Natural killer cell (primary cell): ENCODE results near the gene ST8SIA4. TPM values are rescaled to one million over a fixed set of nuclear protein-coding genes. Genes with fewer than 3 reads are reported as not detected.
A peak's percentile ranks its signal among the peaks of the same experiment; 100 is the strongest.

Experiments
- ATAC-seq, 3 donors: fragments of 150-1000 bp in 2 of 3; fragments of 200-7000 bp in 1 of 3; cut with Tn5 transposase; 1 replicate in 1 of 3; 2 replicates in 2 of 3; pipeline ENCODE4 v1.10.0; 2021; ENCODE audit warnings: mild to moderate bottlenecking in 2 of 3, moderate library complexity in 2 of 3
- DNase-seq, 2 donors: peaks; one replicate each; pipeline versions ENCODE4 v3.0.0 to v3.0.0-alpha.2; 2013 to 2021; ENCODE audit warnings: mixed read lengths in 1 of 2
- H3K27ac ChIP-seq: one replicate; pipeline ENCODE4 v1.5.1; 2013; ENCODE audit warnings: mild to moderate bottlenecking, low read length
- H3K27me3 ChIP-seq: one replicate; pipeline ENCODE4 v1.6.1; 2013; ENCODE audit warnings: low read length; ENCODE audit not compliant: control insufficient read depth, insufficient read depth
- H3K36me3 ChIP-seq: one replicate; pipeline ENCODE4 v1.6.1; 2013; ENCODE audit warnings: low read length; ENCODE audit not compliant: control insufficient read depth, insufficient read depth
- H3K4me1 ChIP-seq: one replicate; pipeline ENCODE4 v1.6.1; 2013; ENCODE audit warnings: low read length; ENCODE audit not compliant: control insufficient read depth, insufficient read depth
- H3K4me3 ChIP-seq: one replicate; pipeline ENCODE4 v1.5.1; 2013; ENCODE audit warnings: low read length
- H3K9me3 ChIP-seq: one replicate; pipeline ENCODE4 v1.6.1; 2013; ENCODE audit warnings: low read length; ENCODE audit not compliant: control insufficient read depth, insufficient read depth
- H3K27ac Mint-ChIP-seq, 2 donors: one replicate each; pipeline ENCODE4 v1.8.0; 2022; ENCODE audit warnings: mild to moderate bottlenecking in 2 of 2, mixed read lengths in 2 of 2, moderate library complexity in 1 of 2
- H3K27me3 Mint-ChIP-seq, 2 donors: one replicate each; pipeline ENCODE4 v1.8.0; 2022; ENCODE audit warnings: low read depth in 2 of 2, mixed read lengths in 2 of 2
- H3K36me3 Mint-ChIP-seq: one replicate; pipeline ENCODE4 v1.8.0; 2022; ENCODE audit warnings: mixed read lengths
- H3K4me1 Mint-ChIP-seq, 2 donors: one replicate each; pipeline ENCODE4 v1.8.0; 2022; ENCODE audit warnings: mixed read lengths in 2 of 2
- H3K4me3 Mint-ChIP-seq: one replicate; pipeline ENCODE4 v1.8.0; 2022; ENCODE audit warnings: mild to moderate bottlenecking, moderate library complexity, mixed read lengths
- H3K9me3 Mint-ChIP-seq, 2 donors: one replicate each; pipeline ENCODE4 v1.8.0; 2022; ENCODE audit warnings: mixed read lengths in 2 of 2
- CTCF ChIP-seq: fragments of 200-600 bp; IDR thresholded peaks from one replicate; pipeline ENCODE4 v1.8.0; 2022; ENCODE audit warnings: antibody characterized with exemption
- WGBS: methylation state at CpG from one replicate; pipeline ENCODE4 v1.1.7; 2013; ENCODE audit warnings: missing lambda C conversion rate; ENCODE audit not compliant: insufficient coverage; 5-methylcytosine and 5-hydroxymethylcytosine counted together
- intact Hi-C: fragments of 100-400 bp; cut with micrococcal nuclease; formaldehyde crosslinking; loops from one replicate; pipeline ENCODE4 v1.14.2; 2022
- total RNA-seq, 4 donors: library from RNA; stranded (reverse); fragments of 120-200 nt in 1 of 4; gene quantifications; one replicate each; pipeline versions ENCODE4 v1.2.3 to v1.2.4, GENCODE V29; 2013 to 2022

Gene ST8SIA4
- total RNA-seq, 3 donors from 2014 or later (not counting 1 experiment from before 2014, with no cell fraction given) = 36.3 to 63.1 (median 59.9) TPM

DNA sequence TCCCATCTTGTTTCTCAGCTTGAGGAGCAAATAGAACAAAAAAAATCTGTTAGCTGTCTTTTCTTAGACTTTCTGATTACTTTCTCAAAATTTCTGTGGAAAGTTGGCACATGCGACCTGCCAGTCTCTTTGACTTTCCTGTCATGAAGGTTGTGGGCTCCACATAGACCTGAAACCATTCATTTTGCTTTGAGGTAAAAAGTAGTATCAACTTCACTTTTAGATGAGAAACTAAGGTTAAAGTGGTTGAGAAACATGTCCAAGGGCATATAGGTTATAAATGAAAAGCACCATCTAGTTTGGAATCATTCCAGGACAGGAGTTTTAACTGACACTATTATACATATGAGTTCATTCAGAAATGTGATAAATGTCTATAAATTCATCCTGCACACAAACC, 42.7 kb downstream of the ST8SIA4 start:
- intact Hi-C loops = no loop called here
- H3K4me3 Mint-ChIP-seq = no peak overlapping the region
- H3K27ac ChIP-seq = no peak overlapping the region
- no peaks in the 10 kb centered on the region for H3K9me3 Mint-ChIP-seq
- peaks cover 9% of the 10 kb centered on the region for H3K36me3 ChIP-seq
- H3K27ac Mint-ChIP-seq = peak overlapping the region; percentile 68
- WGBS = 58% methylated on average over 1 of the region's 1 CpG
- no peak for TF ChIP-seq CTCF
- no peaks in the 10 kb centered on the region for H3K9me3 ChIP-seq
- no peaks in the 10 kb centered on the region for H3K27me3 Mint-ChIP-seq
- H3K4me1 Mint-ChIP-seq = peaks cover 42 to 56% of the 10 kb centered on the region in 2 donors
- ATAC-seq (no peak), DNase-seq (no peak)
- H3K4me1 ChIP-seq = no peaks in the 10 kb centered on the region
- H3K4me3 ChIP-seq = no peak overlapping the region
- H3K27me3 ChIP-seq = no peaks in the 10 kb centered on the region
- H3K36me3 Mint-ChIP-seq = no peaks in the 10 kb centered on the region

GRCh38 chr5:100858987-100859545, 44.0 kb downstream of the ST8SIA4 start:
- no peaks in the 10 kb centered on the region for H3K9me3 ChIP-seq
- DNase-seq (no peak), ATAC-seq (no peak)
- no peaks in the 10 kb centered on the region for H3K4me1 ChIP-seq
- intact Hi-C loops = no loop called here
- H3K4me3 ChIP-seq = no peak overlapping the region
- Mint-ChIP-seq H3K27me3 (no peaks in the 10 kb centered on the region), H3K4me3 (no peak overlapping the region), H3K9me3 (no peaks in the 10 kb centered on the region), H3K4me1 (peaks cover 45 to 56% of the 10 kb centered on the region in 2 donors), H3K27ac (peak overlapping the region; percentile 37 to 67), H3K36me3 (no peaks in the 10 kb centered on the region)
- WGBS = 75% methylated on average over 1 of the region's 1 CpG
- H3K27ac ChIP-seq = no peak overlapping the region
- H3K36me3 ChIP-seq = peaks cover 19% of the 10 kb centered on the region
- TF ChIP-seq CTCF = no peak
- H3K27me3 ChIP-seq = no peaks in the 10 kb centered on the region

GRCh38 chr5:100856462-100856861, 46.6 kb downstream of the ST8SIA4 start:
- intact Hi-C loops = no loop called here
- H3K4me1 Mint-ChIP-seq = peaks cover 55 to 60% of the 10 kb centered on the region in 2 donors
- 89% methylated on average over 2 of the region's 2 CpGs for WGBS
- Histone ChIP-seq H3K36me3 (peaks cover 19% of the 10 kb centered on the region), H3K27me3 (no peaks in the 10 kb centered on the region), H3K4me1 (peaks cover 5% of the 10 kb centered on the region), H3K4me3 (no peak overlapping the region), H3K9me3 (no peaks in the 10 kb centered on the region), H3K27ac (no peak overlapping the region)
- no peak overlapping the region for H3K4me3 Mint-ChIP-seq
- no peak for DNase-seq
- peak overlapping the region; percentile 67 to 82 for H3K27ac Mint-ChIP-seq
- no peak for TF ChIP-seq CTCF
- H3K36me3 Mint-ChIP-seq = no peaks in the 10 kb centered on the region
- H3K9me3 Mint-ChIP-seq = no peaks in the 10 kb centered on the region
- ATAC-seq = no peak
- no peaks in the 10 kb centered on the region for H3K27me3 Mint-ChIP-seq

DNA sequence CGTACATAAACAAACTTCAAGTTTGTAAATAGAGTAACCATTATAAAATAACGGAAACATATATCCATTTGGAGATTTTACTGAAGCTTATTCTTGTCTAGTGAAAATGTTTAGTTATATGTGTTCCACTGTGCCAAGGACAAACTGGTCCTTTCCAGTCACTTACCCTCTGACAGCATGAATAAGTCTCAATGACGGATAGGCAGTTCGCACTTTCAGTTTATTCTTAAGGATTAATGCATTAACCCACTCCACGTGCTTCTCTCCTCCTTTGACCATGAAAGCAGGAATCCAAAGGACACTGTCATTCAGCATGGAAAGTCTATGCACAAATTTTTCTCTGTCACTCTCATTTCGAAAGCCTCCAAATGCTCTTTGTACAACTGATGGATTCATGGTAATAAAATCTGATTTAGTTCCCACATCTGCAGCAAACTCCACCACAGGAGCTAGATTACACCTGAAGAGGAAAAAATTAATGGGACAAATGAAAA, 47.1 kb downstream of the ST8SIA4 start:
- peaks cover 51 to 55% of the 10 kb centered on the region in 2 donors for H3K4me1 Mint-ChIP-seq
- H3K27ac Mint-ChIP-seq = peak overlapping the region; percentile 67 to 82
- H3K27me3 ChIP-seq = no peaks in the 10 kb centered on the region
- no peaks in the 10 kb centered on the region for H3K27me3 Mint-ChIP-seq
- TF ChIP-seq CTCF = no peak
- DNase-seq (no peak), ATAC-seq (no peak)
- intact Hi-C loops = no loop called here
- WGBS = 85% methylated on average over 5 of the region's 6 CpGs
- no peak overlapping the region for H3K4me3 ChIP-seq
- peaks cover 5% of the 10 kb centered on the region for H3K4me1 ChIP-seq
- no peak overlapping the region for H3K4me3 Mint-ChIP-seq
- H3K36me3 ChIP-seq = peaks cover 19% of the 10 kb centered on the region
- no peaks in the 10 kb centered on the region for H3K9me3 Mint-ChIP-seq
- H3K27ac ChIP-seq = no peak overlapping the region
- no peaks in the 10 kb centered on the region for H3K36me3 Mint-ChIP-seq
- no peaks in the 10 kb centered on the region for H3K9me3 ChIP-seq
